ENCODE results near the gene HYI.

HYI gene

DNA sequence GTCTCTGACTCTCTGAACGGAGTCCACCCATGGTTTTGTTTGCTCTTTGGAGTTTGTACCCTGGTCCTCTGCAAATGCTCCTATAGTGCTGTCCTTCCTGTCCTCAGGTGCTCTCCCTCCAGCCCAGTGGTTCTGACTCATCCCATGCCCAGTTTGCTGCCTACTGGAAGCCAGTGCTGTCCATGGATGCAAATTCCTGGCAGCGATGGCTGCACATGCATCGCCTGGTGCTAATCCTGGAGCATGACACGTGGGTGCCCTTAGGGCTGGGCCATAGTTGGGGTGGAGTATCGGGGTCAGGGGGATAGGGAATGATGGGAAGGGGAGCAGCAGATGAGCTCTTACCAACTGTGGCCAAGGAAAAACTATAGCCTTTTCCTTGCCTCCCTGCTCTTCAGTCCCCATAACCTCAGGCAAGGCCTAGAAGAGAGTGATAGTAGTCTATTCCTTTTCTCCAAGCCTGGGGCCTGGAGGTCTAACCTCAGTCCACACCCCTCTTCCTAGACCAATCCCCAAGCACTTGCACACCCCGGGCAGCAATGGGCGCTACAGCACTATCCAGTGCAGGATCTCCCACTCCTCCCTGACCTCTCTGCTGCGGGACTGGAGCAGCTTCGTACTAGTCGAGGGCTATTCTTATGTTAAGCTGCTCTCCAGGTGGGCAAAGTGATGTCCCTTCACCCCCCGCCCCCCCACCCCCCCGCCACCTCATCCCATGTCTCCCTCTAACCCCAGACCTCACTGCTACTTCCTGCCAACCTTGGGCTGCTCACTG is 31.6 kb downstream of the HYI start:
- Histone ChIP-seq H2AK5ac (ENCODE audit: low read length) (no peak overlapping the region), H2BK5ac (ENCODE audit: low read length) (no peak overlapping the region), H3K4ac (ENCODE audit: low read depth, low read length) (no peak overlapping the region), H3K79me2 (ENCODE audit: control insufficient read depth, insufficient read depth, low read length) (no peaks in the 10 kb centered on the region), H3K56ac (ENCODE audit: low read length) (no peak overlapping the region), H3K79me1 (ENCODE audit: low read length) (no peaks in the 10 kb centered on the region), H2BK120ac (ENCODE audit: low read depth, low read length) (no peak overlapping the region), H3K27me3 (ENCODE audit: insufficient read depth, low read length, poor library complexity) (no peaks in the 10 kb centered on the region), H3K4me2 (ENCODE audit: low read length) (no peak overlapping the region), H4K5ac (ENCODE audit: low read length) (no peak overlapping the region), H3K23ac (ENCODE audit: low read length) (no peak overlapping the region), H3K18ac (ENCODE audit: low read length) (no peak overlapping the region), H3K36me3 (ENCODE audit: control insufficient read depth, insufficient read depth, low read length) (peaks cover 19% of the 10 kb centered on the region), H3K4me1 (ENCODE audit: control insufficient read depth, low read depth, low read length) (peaks cover 5% of the 10 kb centered on the region), H3K9ac (ENCODE audit: low read length) (no peak overlapping the region), H3K27ac (ENCODE audit: low read depth, low read length) (no peak overlapping the region), H4K8ac (ENCODE audit: low read depth, low read length) (no peak overlapping the region), H2BK15ac (replicated peaks; ENCODE audit: low read depth) (no peak overlapping the region), H3K4me3 (ENCODE audit: low read length) (no peak overlapping the region)
- WGBS (ENCODE audit: extremely low coverage, insufficient coverage, low lambda C conversion rate): no CpG with 5 or more reads among the region's 12 CpGs
- no peak for DNase-seq

DNA sequence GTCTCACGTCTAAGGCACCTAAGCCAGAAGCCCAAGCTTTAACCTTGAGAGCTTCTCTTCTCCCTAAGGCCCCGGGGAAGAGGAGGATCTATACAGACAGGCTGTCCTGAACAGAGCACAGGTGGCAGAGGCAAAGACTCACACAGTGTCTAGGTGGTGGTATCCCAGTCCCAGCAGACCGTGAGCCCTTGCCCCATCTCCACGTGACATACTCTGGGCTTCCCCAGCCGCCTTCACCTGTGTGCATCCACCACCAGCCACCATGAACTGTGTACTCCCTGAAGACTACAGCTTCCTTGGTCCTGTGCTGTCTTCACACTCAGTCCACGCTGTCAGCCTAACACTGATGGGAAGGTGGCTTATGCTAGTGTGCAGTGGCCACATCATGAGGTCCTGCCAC is 32.3 kb downstream of the HYI start:
- no peak overlapping the region for H3K4me3 ChIP-seq (ENCODE audit: low read length)
- H2BK5ac ChIP-seq (ENCODE audit: low read length): no peak overlapping the region
- peaks cover 19% of the 10 kb centered on the region for H3K36me3 ChIP-seq (ENCODE audit: control insufficient read depth, insufficient read depth, low read length)
- no peak overlapping the region for H2BK15ac ChIP-seq (replicated peaks; ENCODE audit: low read depth)
- no peak overlapping the region for H4K8ac ChIP-seq (ENCODE audit: low read depth, low read length)
- no peak overlapping the region for H4K5ac ChIP-seq (ENCODE audit: low read length)
- no peak overlapping the region for H2BK120ac ChIP-seq (ENCODE audit: low read depth, low read length)
- peaks cover 5% of the 10 kb centered on the region for H3K4me1 ChIP-seq (ENCODE audit: control insufficient read depth, low read depth, low read length)
- H3K18ac ChIP-seq (ENCODE audit: low read length): no peak overlapping the region
- no peaks in the 10 kb centered on the region for H3K79me2 ChIP-seq (ENCODE audit: control insufficient read depth, insufficient read depth, low read length)
- H3K9ac ChIP-seq (ENCODE audit: low read length): no peak overlapping the region
- no peak overlapping the region for H3K4me2 ChIP-seq (ENCODE audit: low read length)
- no peaks in the 10 kb centered on the region for H3K27me3 ChIP-seq (ENCODE audit: insufficient read depth, low read length, poor library complexity)
- H3K79me1 ChIP-seq (ENCODE audit: low read length): no peaks in the 10 kb centered on the region
- H2AK5ac ChIP-seq (ENCODE audit: low read length): no peak overlapping the region
- DNase-seq: no peak
- H3K27ac ChIP-seq (ENCODE audit: low read depth, low read length): no peak overlapping the region
- no peak overlapping the region for H3K56ac ChIP-seq (ENCODE audit: low read length)
- WGBS (ENCODE audit: extremely low coverage, insufficient coverage, low lambda C conversion rate): no CpG with 5 or more reads among the region's 6 CpGs
- no peak overlapping the region for H3K23ac ChIP-seq (ENCODE audit: low read length)
- H3K4ac ChIP-seq (ENCODE audit: low read depth, low read length): no peak overlapping the region

GRCh38 chr1:43420874-43421273 is 32.9 kb downstream of the HYI start:
- WGBS (ENCODE audit: extremely low coverage, insufficient coverage, low lambda C conversion rate): no CpG with 5 or more reads among the region's 10 CpGs
- no peak overlapping the region for H3K27ac ChIP-seq (ENCODE audit: low read depth, low read length)
- H3K27me3 ChIP-seq (ENCODE audit: insufficient read depth, low read length, poor library complexity): no peaks in the 10 kb centered on the region
- H3K4me3 ChIP-seq (ENCODE audit: low read length): no peak overlapping the region
- no peaks in the 10 kb centered on the region for H3K79me1 ChIP-seq (ENCODE audit: low read length)
- H3K4me2 ChIP-seq (ENCODE audit: low read length): no peak overlapping the region
- peaks cover 5% of the 10 kb centered on the region for H3K4me1 ChIP-seq (ENCODE audit: control insufficient read depth, low read depth, low read length)
- H4K8ac ChIP-seq (ENCODE audit: low read depth, low read length): no peak overlapping the region
- no peak overlapping the region for H3K9ac ChIP-seq (ENCODE audit: low read length)
- no peak overlapping the region for H2BK15ac ChIP-seq (replicated peaks; ENCODE audit: low read depth)
- no peak overlapping the region for H2BK120ac ChIP-seq (ENCODE audit: low read depth, low read length)
- no peak for DNase-seq
- no peaks in the 10 kb centered on the region for H3K79me2 ChIP-seq (ENCODE audit: control insufficient read depth, insufficient read depth, low read length)
- no peak overlapping the region for H3K23ac ChIP-seq (ENCODE audit: low read length)
- no peak overlapping the region for H3K18ac ChIP-seq (ENCODE audit: low read length)
- no peak overlapping the region for H3K4ac ChIP-seq (ENCODE audit: low read depth, low read length)
- H4K5ac ChIP-seq (ENCODE audit: low read length): no peak overlapping the region
- H2AK5ac ChIP-seq (ENCODE audit: low read length): no peak overlapping the region
- no peak overlapping the region for H3K56ac ChIP-seq (ENCODE audit: low read length)
- H2BK5ac ChIP-seq (ENCODE audit: low read length): no peak overlapping the region
- peaks cover 19% of the 10 kb centered on the region for H3K36me3 ChIP-seq (ENCODE audit: control insufficient read depth, insufficient read depth, low read length)

- peaks cover 18% of the 10 kb centered on the region for H3K36me3 ChIP-seq (ENCODE audit: control insufficient read depth, insufficient read depth, low read length)
- no peak overlapping the region for H3K56ac ChIP-seq (ENCODE audit: low read length)
- H2BK120ac ChIP-seq (ENCODE audit: low read depth, low read length): no peak overlapping the region
- H2BK5ac ChIP-seq (ENCODE audit: low read length): no peak overlapping the region
- H2BK15ac ChIP-seq (replicated peaks; ENCODE audit: low read depth): no peak overlapping the region
- H4K8ac ChIP-seq (ENCODE audit: low read depth, low read length): no peak overlapping the region
- H3K4me2 ChIP-seq (ENCODE audit: low read length): no peak overlapping the region
- H3K4me3 ChIP-seq (ENCODE audit: low read length): no peak overlapping the region
- no peak for DNase-seq
- H3K79me1 ChIP-seq (ENCODE audit: low read length): no peaks in the 10 kb centered on the region
- no peak overlapping the region for H3K27ac ChIP-seq (ENCODE audit: low read depth, low read length)
- no peak overlapping the region for H3K18ac ChIP-seq (ENCODE audit: low read length)
- peaks cover 5% of the 10 kb centered on the region for H3K4me1 ChIP-seq (ENCODE audit: control insufficient read depth, low read depth, low read length)
- no CpG with 5 or more reads among the region's 13 CpGs for WGBS (ENCODE audit: extremely low coverage, insufficient coverage, low lambda C conversion rate)
- H3K4ac ChIP-seq (ENCODE audit: low read depth, low read length): no peak overlapping the region
- H3K23ac ChIP-seq (ENCODE audit: low read length): no peak overlapping the region
- H4K5ac ChIP-seq (ENCODE audit: low read length): no peak overlapping the region
- no peak overlapping the region for H3K9ac ChIP-seq (ENCODE audit: low read length)
- no peaks in the 10 kb centered on the region for H3K79me2 ChIP-seq (ENCODE audit: control insufficient read depth, insufficient read depth, low read length)
- no peak overlapping the region for H2AK5ac ChIP-seq (ENCODE audit: low read length)
- no peaks in the 10 kb centered on the region for H3K27me3 ChIP-seq (ENCODE audit: insufficient read depth, low read length, poor library complexity)
These were observed 33.9 kb downstream of the HYI start for GRCh38 chr1:43419627-43420425.

GRCh38 chr1:43418858-43419257 is 34.9 kb downstream of the HYI start:
- Histone ChIP-seq H3K4me2 (ENCODE audit: low read length) (no peak overlapping the region), H3K27me3 (ENCODE audit: insufficient read depth, low read length, poor library complexity) (no peaks in the 10 kb centered on the region), H3K23ac (ENCODE audit: low read length) (no peak overlapping the region), H3K4me3 (ENCODE audit: low read length) (no peak overlapping the region), H3K27ac (ENCODE audit: low read depth, low read length) (peak overlapping the region; percentile 5), H3K56ac (ENCODE audit: low read length) (no peak overlapping the region), H3K4ac (ENCODE audit: low read depth, low read length) (no peak overlapping the region), H3K4me1 (ENCODE audit: control insufficient read depth, low read depth, low read length) (peaks cover 5% of the 10 kb centered on the region), H3K36me3 (ENCODE audit: control insufficient read depth, insufficient read depth, low read length) (peaks cover 13% of the 10 kb centered on the region), H2BK15ac (replicated peaks; ENCODE audit: low read depth) (no peak overlapping the region), H2BK120ac (ENCODE audit: low read depth, low read length) (no peak overlapping the region), H3K79me1 (ENCODE audit: low read length) (no peaks in the 10 kb centered on the region), H2AK5ac (ENCODE audit: low read length) (no peak overlapping the region), H4K8ac (ENCODE audit: low read depth, low read length) (no peak overlapping the region), H3K18ac (ENCODE audit: low read length) (no peak overlapping the region), H3K79me2 (ENCODE audit: control insufficient read depth, insufficient read depth, low read length) (no peaks in the 10 kb centered on the region), H4K5ac (ENCODE audit: low read length) (no peak overlapping the region), H3K9ac (ENCODE audit: low read length) (no peak overlapping the region), H2BK5ac (ENCODE audit: low read length) (no peak overlapping the region)
- DNase-seq: peak; percentile 8
- WGBS (ENCODE audit: extremely low coverage, insufficient coverage, low lambda C conversion rate): no CpG with 5 or more reads among the region's 4 CpGs
